Activated T-cell treated with anti-CD3 and anti-CD28 coated beads for 24 hours (primary cell): ENCODE results near the gene KCNC3.

ENCODE experiments used
- DNase-seq: peaks from one replicate; pipeline ENCODE4 v3.0.0-alpha.2; 2020; ENCODE audit warnings: low read depth

Gene KCNC3

DNA sequence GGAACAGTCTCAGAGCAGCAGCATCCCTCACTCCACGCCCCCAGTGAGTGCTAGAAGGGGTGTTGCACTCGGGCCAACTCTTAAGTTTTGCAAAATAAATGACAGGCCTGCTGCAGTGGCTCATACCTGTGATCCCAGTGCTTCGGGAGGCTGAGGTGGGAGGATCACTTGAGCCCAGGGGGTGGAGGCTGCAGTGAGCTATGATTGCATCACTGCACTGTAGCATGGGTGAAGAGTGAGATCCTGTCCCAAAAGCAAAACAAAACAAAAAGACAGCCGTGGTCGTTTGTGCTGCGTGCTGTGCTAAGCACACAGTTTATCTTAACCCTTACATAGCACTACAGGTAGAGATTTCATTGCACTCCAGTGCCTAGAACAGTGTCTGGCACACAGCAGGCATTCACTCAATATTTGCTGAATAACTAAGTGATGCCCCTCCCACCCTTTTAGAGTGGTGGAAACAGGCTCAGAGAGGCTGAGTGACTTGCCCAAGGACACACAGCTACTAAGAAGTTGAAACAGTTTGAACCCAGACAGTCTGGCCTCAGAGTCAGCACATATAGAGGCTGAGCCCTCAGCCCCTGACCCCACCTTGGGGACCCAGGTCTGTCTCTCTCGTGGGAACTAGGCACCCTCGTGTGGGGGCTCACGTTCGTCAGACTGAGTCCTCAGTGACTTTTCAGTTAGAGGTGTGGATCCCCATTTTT lies 18.3 kb downstream of the KCNC3 start:
- DNase-seq = no peak

- no peak for DNase-seq
These were observed 19.6 kb downstream of the KCNC3 start for GRCh38 chr19:50309396-50310125.

GRCh38 chr19:50308991-50309390 lies 20.2 kb downstream of the KCNC3 start:
- no peak for DNase-seq

DNA sequence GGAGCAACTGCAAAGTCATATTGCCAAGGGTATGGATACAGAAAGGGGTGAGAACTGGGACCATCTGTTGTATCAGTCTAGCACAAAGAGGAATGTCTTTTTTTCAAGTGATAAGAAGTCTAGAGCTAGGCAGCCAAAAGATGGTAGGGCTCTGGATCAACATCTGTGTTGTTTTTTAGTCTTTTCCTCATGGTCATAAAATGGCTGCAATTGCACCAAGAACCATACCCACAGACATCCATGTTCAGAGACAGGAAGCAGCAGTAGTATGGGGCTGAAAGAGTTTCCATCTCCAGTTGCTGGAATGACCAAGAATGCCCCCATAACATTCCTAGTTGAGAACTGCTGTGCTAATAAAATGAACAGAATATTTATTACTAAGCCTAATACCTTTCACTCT lies 25.6 kb downstream of the KCNC3 start:
- no peak for DNase-seq

DNA sequence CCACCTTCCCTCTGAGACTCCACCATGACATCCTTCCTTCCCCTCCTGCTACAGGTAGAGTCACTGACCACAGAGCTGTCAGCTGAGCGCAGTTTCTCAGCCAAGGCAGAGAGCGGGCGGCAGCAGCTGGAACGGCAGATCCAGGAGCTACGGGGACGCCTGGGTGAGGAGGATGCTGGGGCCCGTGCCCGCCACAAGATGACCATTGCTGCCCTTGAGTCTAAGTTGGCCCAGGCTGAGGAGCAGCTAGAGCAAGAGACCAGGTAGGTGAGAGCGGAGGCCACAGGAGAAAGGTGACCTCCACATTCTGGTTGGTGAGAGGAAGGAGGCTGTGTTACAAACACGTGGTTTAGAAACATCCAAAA lies 27.6 kb downstream of the KCNC3 start:
- no peak for DNase-seq

- no peak for DNase-seq
These were observed 28.2 kb downstream of the KCNC3 start for GRCh38 chr19:50300814-50301606.

DNA sequence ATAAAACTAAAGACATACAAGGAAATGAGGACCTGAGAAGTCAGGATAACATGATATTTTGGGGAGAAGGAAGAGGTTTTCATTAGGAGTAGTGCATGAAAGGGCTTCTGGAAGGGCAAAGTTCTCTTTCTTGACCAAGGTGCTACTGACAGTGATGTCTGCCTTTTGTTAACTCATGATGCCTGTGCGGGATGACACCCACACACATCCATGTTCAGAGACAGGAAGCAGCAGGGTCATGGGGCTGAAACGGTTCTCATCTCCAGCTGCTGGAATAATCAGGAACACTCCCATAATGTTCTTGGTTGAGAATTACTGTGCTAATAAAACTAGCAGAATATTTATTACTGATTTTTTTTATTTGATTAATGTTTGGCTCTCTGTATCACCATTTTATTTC lies 29.1 kb downstream of the KCNC3 start:
- no peak for DNase-seq

GRCh38 chr19:50293263-50294004 lies 35.7 kb downstream of the KCNC3 start:
- DNase-seq = no peak

GRCh38 chr19:50292216-50292827 lies 36.9 kb downstream of the KCNC3 start:
- DNase-seq = no peak

GRCh38 chr19:50290775-50291174 lies 38.4 kb downstream of the KCNC3 start:
- DNase-seq = no peak

DNA sequence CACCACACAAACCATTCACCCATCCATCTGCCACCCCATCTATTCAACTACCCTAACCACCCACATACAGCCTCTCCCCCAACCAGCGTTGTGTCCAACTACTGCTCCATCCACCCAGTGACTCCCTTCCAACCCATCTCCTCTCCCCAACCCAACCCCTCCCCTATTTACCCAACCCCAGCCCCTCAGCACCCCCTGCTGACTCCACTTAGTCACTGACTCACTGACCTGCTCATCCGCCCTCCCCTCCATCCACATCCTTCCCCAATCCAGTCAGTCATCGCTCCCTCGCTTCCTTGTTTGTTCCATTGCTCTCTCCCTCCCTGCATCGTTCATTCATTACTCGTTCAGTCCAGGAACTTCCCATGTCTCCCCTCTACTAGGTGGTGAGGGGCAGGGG lies 39.2 kb downstream of the KCNC3 start:
- DNase-seq = no peak

- DNase-seq = no peak
These were observed 40.2 kb downstream of the KCNC3 start for GRCh38 chr19:50288954-50289353.

DNA sequence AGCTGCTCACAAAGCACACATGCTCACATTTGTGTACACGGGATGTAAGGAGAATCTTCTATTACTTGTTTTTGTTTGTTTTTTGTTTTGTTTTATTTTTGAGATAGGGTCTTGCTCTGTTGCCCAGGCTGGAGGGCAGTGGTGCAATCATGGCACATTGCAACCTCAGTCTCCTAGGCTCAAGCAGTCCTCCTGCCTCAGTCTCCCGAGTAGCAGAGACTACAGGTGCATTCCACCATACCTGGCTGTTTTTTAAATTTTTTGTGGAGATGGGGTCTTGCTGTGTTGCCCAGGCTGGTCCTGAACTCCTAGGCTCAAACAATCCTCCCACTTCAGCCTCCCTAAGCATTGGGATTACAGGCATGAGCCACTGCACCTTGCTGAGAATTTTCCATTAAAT lies 41.8 kb downstream of the KCNC3 start:
- DNase-seq = no peak

DNA sequence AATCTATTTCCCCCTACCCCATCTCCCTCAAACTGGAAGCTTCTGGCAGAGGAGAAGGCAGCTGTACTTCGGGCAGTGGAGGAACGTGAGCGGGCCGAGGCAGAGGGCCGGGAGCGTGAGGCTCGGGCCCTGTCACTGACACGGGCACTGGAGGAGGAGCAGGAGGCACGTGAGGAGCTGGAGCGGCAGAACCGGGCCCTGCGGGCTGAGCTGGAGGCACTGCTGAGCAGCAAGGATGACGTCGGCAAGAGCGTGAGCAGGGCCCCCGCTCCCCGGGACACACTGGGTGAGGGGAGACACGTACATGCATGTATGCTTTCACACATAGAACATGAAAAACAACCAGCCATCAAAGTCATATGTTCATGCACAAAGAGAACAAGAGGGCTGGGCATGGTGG lies 42.7 kb downstream of the KCNC3 start:
- DNase-seq = no peak

DNA sequence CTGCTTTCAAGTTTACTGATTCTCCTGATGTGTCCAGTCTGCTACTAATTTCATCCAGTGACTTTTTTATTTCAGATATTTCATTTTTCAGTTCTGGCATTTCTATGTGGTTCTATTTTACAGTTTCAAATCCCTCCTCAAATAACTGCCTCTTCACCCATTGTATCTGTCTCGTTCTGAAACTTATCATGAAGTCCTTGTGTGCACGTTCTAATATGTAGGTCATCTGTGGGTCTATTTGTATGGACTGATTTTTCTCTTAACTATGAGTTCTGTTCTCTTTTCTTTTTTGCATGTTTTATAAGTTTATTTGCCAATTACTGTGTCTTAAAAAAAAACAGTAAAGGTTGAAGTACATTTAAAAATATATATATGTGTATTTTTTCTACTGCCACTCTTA lies 43.3 kb downstream of the KCNC3 start:
- DNase-seq = no peak

- DNase-seq = no peak
These were observed 47.7 kb downstream of the KCNC3 start for GRCh38 chr19:50281491-50281890.

GRCh38 chr19:50280983-50281382 lies 48.2 kb downstream of the KCNC3 start:
- no peak for DNase-seq

GRCh38 chr19:50280074-50280473 lies 49.1 kb downstream of the KCNC3 start:
- DNase-seq = no peak

DNA sequence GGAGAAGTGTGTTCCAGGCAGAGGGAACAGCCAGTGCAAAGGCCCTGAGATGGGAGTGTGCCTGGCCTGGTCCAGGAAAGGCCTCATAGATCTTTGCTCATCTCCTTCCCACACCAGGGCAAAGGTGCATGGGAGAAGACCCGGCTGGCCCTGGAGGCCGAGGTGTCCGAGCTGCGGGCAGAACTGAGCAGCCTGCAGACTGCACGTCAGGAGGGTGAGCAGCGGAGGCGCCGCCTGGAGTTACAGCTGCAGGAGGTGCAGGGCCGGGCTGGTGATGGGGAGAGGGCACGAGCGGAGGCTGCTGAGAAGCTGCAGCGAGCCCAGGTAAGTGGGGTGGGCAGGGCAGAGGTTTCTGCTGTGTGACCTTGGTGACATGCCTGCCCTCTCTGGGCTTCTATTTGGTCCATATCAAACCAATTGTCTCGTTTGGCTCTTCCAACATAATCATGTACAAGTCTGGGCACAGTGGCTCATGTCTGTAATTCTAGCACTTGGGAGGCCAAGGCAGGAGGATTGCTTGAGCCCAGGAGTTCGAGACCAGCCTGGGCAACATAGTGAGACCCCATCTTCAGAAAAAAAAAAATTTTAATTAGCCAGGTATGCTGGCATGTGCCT lies 51.1 kb downstream of the KCNC3 start:
- no peak for DNase-seq

DNA sequence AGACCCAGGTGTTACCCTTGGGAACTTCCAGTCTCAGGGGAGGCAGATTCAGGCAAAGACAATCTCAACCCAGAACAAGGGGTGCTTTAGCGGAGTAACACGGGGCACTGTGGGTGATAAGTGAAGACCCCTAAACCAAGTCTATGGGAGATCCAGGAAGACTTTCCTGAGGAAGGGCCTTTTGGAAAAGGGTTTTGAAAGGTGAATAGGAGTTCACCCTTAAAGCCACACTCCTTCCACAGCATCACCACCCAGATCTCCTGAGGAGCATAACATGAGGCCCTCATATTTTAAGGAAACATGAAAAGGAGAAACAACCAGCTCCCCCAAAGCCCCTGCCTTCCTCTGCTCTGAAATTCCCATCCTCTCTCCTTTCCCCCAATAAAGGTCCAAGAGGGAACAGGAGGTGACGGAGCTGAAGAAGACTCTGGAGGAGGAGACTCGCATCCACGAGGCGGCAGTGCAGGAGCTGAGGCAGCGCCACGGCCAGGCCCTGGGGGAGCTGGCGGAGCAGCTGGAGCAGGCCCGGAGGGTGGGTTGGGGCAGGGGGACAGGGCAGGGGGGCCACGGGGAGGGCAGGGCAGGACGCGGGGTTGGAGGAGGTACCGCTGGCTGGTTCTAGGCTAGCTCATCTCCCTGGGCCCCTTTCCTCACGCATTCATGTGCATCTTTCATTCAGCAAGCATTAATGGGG lies 52.7 kb downstream of the KCNC3 start:
- no peak for DNase-seq
